ENCODE measurements around the gene CRACR2B.

CRACR2B gene

GRCh38 chr11:843818-844692, 16.3 kb downstream of the CRACR2B start:
- no peak for TF ChIP-seq CTCF (IDR thresholded peaks at IDR 0.05)

GRCh38 chr11:844693-845644, 17.2 kb downstream of the CRACR2B start:
- no peak for TF ChIP-seq CTCF (IDR thresholded peaks at IDR 0.05)

GRCh38 chr11:845872-846495, 18.3 kb downstream of the CRACR2B start:
- no peak for TF ChIP-seq CTCF (IDR thresholded peaks at IDR 0.05)

- TF ChIP-seq CTCF (IDR thresholded peaks at IDR 0.05), result no peak
Observed at GRCh38 chr11:846496-847098, 18.9 kb downstream of the CRACR2B start.

- TF ChIP-seq CTCF (IDR thresholded peaks at IDR 0.05), result no peak
Observed at GRCh38 chr11:847876-848275, 20.2 kb downstream of the CRACR2B start.

- TF ChIP-seq CTCF (IDR thresholded peaks at IDR 0.05), result peak; percentile 93
Observed at GRCh38 chr11:848380-848931, 20.7 kb downstream of the CRACR2B start.
